Measurements from ENCODE around the gene CDK8.

GRCh38 chr13:26390203-26390602, 136.3 kb downstream of the CDK8 start:
- TF ChIP-seq CTCF (conservative IDR thresholded peaks at IDR 0.05; ENCODE audit: low read length): no peak
- no peak for TF ChIP-seq EZH2phosphoT487 (IDR thresholded peaks at IDR 0.05; ENCODE audit: borderline replicate concordance, low read depth, low read length)
